ENCODE measurements around the gene ARID1B. TPM values are rescaled to one million over a fixed set of nuclear protein-coding genes. Genes with fewer than 3 reads are reported as not detected.

The ARID1B gene
- total RNA-seq, 4 donors from 2014 or later = 25.2 to 103 (median 59.5) TPM

DNA sequence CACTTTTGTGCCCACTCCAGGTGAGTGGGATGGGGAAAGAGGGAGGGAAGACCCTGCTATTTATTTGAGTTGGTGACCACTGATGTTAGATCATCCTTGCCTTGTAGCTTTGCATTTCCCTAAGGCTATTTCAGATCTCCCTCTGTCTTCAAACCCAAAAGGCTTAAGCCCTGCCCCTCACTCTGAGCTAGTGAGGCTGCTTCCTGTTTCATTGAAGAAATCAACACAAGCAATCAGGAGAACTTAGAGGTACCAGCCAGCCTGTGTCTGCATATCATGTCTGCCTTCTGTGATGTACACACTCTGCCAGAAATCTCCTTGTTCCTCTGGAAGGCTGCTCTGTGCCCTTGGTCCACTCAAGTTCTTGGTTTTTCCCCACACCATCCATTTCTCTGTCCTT lies 135.3 kb downstream of the ARID1B start:
- Histone ChIP-seq H3K4me1 (peaks cover 0 to 18% (median 0%) of the 10 kb centered on the region in 3 donors), H3K27ac (no peak overlapping the region), H3K27me3 (no peaks in the 10 kb centered on the region), H3K4me3 (no peak overlapping the region), H3K36me3 (no peaks in the 10 kb centered on the region), H3K9me3 (no peaks in the 10 kb centered on the region)
- no peak for DNase-seq
- TF ChIP-seq, protein P1, sequence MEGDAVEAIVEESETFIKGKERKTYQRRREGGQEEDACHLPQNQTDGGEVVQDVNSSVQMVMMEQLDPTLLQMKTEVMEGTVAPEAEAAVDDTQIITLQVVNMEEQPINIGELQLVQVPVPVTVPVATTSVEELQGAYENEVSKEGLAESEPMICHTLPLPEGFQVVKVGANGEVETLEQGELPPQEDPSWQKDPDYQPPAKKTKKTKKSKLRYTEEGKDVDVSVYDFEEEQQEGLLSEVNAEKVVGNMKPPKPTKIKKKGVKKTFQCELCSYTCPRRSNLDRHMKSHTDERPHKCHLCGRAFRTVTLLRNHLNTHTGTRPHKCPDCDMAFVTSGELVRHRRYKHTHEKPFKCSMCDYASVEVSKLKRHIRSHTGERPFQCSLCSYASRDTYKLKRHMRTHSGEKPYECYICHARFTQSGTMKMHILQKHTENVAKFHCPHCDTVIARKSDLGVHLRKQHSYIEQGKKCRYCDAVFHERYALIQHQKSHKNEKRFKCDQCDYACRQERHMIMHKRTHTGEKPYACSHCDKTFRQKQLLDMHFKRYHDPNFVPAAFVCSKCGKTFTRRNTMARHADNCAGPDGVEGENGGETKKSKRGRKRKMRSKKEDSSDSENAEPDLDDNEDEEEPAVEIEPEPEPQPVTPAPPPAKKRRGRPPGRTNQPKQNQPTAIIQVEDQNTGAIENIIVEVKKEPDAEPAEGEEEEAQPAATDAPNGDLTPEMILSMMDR (IDR thresholded peaks at IDR 0.05) = no peak
- no peak for TF ChIP-seq POLR2A (IDR thresholded peaks at IDR 0.05)
- intact Hi-C loops (cut with DNase I) = no loop called here

DNA sequence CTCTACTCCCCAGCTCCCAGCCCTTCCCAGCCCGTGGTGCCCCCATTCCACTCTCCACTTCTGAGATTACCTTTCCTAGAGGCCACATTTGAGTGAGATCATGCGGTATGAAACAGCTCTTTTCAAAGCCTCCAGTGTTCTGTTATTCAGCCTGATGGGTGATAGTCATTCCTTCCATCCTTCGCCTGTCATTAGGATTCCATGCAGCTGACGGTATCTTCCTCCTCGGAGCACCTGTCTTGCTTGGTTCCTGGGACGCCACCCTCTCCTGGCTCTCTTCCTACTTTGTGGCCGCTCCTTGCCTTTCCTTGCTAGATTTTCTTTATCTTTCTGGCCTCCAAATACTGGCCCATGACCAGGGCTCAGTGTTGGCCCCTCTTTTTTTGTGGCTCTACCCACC lies 137.0 kb downstream of the ARID1B start:
- Histone ChIP-seq H3K36me3 (no peaks in the 10 kb centered on the region), H3K27ac (no peak overlapping the region), H3K4me1 (peaks cover 0 to 35% (median 3%) of the 10 kb centered on the region in 3 donors), H3K9me3 (no peaks in the 10 kb centered on the region), H3K4me3 (no peak overlapping the region), H3K27me3 (no peaks in the 10 kb centered on the region)
- whole genome bisulfite sequencing, 2 donors = 92 to 95% methylated on average over 7 of the region's 7 CpGs
- no peak for DNase-seq
- intact Hi-C loops (cut with DNase I) = no loop called here
- TF ChIP-seq, protein P1 (IDR thresholded peaks at IDR 0.05) = no peak
- TF ChIP-seq POLR2A (IDR thresholded peaks at IDR 0.05) = no peak

DNA sequence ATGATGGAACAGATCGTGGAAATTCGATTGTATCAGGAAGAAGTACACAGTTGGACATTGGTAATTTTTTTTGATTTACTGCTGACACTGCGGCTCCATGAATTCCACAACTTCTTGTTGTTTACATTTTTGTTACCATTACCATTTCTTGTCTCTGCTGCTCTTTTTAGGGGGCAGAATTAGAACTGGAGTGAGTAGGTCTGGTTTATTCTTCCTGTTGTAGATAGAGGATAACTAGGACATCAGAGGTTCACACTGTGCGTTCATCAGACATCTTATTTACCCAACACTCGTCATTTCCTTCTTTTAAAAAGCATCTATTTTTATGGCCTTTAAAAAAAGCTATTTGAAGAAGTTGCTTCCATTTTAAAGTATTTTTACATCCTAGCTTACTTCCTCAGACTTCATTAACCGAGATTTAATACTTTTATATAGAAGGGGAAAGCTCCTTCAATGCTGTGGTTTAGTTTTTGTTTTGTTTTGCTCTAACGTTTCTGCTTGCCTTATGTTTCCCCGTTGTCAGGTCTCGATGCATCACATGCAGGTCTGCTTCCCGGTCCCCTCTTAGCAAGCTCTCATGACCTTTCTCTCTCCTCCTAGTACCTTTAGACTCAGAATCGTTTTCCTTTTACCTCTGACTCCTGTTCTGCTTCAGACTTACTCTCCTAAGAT lies 139.1 kb downstream of the ARID1B start:
- 63 to 73% methylated on average over 11 of the region's 11 CpGs for WGBS, 2 donors
- DNase-seq = no peak
- no peak overlapping the region for H3K4me3 ChIP-seq
- no peak for TF ChIP-seq POLR2A (IDR thresholded peaks at IDR 0.05)
- TF ChIP-seq, protein P1 (IDR thresholded peaks at IDR 0.05) = no peak
- no peaks in the 10 kb centered on the region for H3K27me3 ChIP-seq
- H3K27ac ChIP-seq = no peak overlapping the region
- no peaks in the 10 kb centered on the region for H3K9me3 ChIP-seq
- intact Hi-C loops (cut with DNase I) = no loop called here
- peaks cover 0 to 38% (median 3%) of the 10 kb centered on the region in 3 donors for H3K4me1 ChIP-seq
- no peaks in the 10 kb centered on the region for H3K36me3 ChIP-seq

- 85% methylated on average over 5 of the region's 5 CpGs for WGBS, 2 donors
Observed at GRCh38 chr6:156917213-156917612, 140.0 kb downstream of the ARID1B start.

GRCh38 chr6:156918647-156919046 lies 141.5 kb downstream of the ARID1B start:
- Histone ChIP-seq H3K36me3 (no peaks in the 10 kb centered on the region), H3K4me3 (no peak overlapping the region), H3K27me3 (no peaks in the 10 kb centered on the region), H3K27ac (no peak overlapping the region), H3K4me1 (peaks cover 0 to 38% (median 3%) of the 10 kb centered on the region in 3 donors), H3K9me3 (no peaks in the 10 kb centered on the region)
- 60 to 61% methylated on average over 7 of the region's 7 CpGs for WGBS, 2 donors
- no peak for DNase-seq
- TF ChIP-seq POLR2A (IDR thresholded peaks at IDR 0.05) = no peak
- TF ChIP-seq, protein P1 (IDR thresholded peaks at IDR 0.05) = no peak
- intact Hi-C loops (cut with DNase I) = no loop called here

More at GRCh38 chr6:156917213-156917612, 140.0 kb downstream of the ARID1B start:
- Histone ChIP-seq H3K27ac (no peak overlapping the region), H3K9me3 (no peaks in the 10 kb centered on the region), H3K36me3 (no peaks in the 10 kb centered on the region), H3K4me1 (peaks cover 0 to 38% (median 3%) of the 10 kb centered on the region in 3 donors), H3K4me3 (no peak overlapping the region), H3K27me3 (no peaks in the 10 kb centered on the region)
- no peak for DNase-seq
- intact Hi-C loops (cut with DNase I) = no loop called here
- TF ChIP-seq, protein P1 (IDR thresholded peaks at IDR 0.05) = no peak
- TF ChIP-seq POLR2A (IDR thresholded peaks at IDR 0.05) = no peak
